Measurements from ENCODE around the gene C1R.
A peak's percentile ranks its signal among the peaks of the same experiment; 100 is the strongest.
"Not testable (repeated sequence)": the region's sequence is repeated elsewhere in the genome, so short reads cannot be mapped to it uniquely, and the experiment has no call there.

C1R gene

GRCh38 chr12:7120166-7120565 lies 27.9 kb upstream of the C1R start:
- no peak for DNase-seq (ENCODE audit: low read depth, low spot score)

GRCh38 chr12:7118881-7119280 lies 26.6 kb upstream of the C1R start:
- DNase-seq (ENCODE audit: low read depth, low spot score): no peak

GRCh38 chr12:7117670-7118069 lies 25.4 kb upstream of the C1R start:
- DNase-seq (ENCODE audit: low read depth, low spot score): no peak

DNA sequence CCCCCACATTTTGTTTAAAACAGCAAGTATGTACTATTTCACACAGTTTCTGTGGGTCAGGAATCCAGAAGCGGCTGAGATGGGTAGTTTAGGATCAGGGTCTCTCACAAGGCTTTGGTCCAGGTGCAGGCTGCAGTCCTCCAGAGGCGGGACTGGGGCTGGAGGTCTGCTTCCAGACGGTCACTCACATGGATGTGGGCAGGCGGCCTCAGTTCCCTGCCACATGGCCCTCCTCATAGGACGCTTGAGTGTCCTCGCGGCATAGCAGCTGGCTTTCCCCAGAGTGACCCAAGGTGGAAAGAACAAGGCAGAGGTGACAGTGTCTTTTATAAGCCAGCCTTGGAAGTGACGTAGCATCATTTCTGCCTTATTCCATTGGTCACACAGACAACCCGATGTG lies 24.7 kb upstream of the C1R start:
- DNase-seq (ENCODE audit: low read depth, low spot score): no peak

DNA sequence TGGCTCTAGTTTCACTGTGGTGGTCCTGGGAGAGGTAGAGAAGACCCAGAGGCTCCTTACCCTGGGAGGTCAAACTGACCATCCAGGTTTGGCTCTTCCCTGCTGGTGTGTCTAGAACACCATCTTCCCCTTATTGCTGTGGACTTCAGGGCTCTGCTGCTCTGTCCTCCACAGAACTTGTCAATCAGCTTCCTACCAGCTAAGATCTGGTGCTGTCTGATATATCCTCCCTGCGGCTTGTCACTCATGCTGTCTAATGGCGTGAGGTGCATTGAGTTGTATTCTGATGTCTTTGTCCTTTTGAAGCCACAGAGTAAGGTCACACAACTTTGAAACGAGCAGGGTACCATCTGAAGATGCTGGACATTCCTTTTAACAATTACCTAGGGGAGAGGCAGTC lies 24.0 kb upstream of the C1R start:
- no peak for DNase-seq (ENCODE audit: low read depth, low spot score)

- DNase-seq (ENCODE audit: low read depth, low spot score): no peak
These were observed 22.6 kb upstream of the C1R start for GRCh38 chr12:7114851-7115250.

DNA sequence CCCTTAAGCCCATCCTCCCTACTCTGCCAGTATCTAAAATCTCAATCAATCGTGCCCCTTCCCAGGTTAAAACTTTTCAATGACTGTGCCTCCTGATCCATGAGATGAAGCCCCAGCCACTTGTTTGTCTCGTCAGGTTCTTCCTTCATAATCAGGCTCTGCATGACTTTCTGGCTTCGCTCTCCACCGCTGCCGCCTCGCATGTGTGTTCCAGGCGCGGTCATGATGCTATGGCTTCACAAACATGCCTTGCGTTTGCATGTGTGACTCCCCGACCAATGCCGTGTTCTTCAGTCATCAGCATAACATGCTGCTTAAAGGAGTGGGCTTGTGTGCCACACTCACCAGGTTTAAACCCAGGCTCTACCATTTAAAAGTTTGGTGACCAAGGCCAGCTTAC lies 21.8 kb upstream of the C1R start:
- no peak for DNase-seq (ENCODE audit: low read depth, low spot score)

DNA sequence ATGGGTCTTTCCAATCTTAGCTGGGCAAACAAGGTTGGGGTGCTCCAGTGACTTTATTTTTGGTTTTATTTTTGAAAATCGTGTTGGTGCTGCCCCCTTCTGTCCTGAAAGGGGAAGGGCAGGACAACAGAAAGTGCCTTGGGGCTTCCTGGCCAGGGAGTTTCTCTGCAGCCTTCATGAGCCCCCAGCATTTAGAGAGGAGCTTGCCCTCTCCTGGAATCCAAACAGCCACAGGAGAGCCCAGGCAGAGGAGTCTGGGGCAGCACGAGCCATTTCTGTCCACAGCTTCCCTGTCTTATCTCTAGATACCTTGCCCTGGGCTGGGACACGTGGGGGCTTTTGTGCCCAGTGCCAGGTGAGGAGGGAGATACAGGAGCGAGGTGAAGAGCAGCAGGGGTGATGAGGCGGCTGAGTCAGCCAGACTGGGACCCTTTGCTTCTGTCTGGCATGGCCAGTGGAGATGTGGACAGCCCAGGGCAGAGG lies 21.2 kb upstream of the C1R start:
- no peak for DNase-seq (ENCODE audit: low read depth, low spot score)

- no peak for DNase-seq (ENCODE audit: low read depth, low spot score)
These were observed 19.8 kb upstream of the C1R start for GRCh38 chr12:7112041-7112440.

DNA sequence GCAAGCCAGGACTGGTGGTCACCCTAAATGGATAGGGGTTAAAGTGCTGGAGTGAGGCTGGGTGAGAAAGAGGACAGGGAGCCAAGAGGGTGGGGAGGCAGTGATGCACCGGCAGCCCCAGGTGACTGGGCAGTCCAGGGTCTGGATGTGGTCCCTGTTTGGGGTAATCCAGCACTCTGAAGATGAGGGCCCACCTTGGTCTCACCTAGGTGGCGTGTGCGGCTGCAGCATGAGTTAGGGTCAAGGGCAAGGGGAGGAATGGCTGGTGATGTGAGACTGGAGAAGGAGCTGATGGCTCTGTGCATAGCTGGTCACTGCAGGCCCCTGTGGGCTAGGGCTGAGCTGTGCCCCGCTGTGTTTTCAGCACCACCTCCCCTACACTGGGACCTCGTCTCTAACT lies 18.4 kb upstream of the C1R start:
- DNase-seq (ENCODE audit: low read depth, low spot score): no peak

DNA sequence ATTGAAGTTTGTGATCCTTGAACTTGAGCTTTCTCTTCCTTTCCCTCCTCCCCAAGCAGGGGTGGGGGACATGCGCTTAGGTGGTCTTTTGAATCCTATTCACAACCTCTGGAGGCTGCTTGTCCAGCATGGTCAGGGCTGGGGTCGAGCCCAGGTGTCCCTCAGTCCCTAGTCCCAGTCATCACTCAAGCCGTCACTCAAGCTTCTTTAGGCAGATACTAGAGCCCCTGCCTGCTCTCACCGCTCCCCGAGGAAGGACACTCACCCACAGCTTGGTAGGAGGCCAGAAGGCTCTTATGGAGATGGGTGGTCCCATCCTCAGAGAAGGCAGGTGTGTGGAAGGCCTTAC lies 17.3 kb upstream of the C1R start:
- DNase-seq (ENCODE audit: low read depth, low spot score): no peak

DNA sequence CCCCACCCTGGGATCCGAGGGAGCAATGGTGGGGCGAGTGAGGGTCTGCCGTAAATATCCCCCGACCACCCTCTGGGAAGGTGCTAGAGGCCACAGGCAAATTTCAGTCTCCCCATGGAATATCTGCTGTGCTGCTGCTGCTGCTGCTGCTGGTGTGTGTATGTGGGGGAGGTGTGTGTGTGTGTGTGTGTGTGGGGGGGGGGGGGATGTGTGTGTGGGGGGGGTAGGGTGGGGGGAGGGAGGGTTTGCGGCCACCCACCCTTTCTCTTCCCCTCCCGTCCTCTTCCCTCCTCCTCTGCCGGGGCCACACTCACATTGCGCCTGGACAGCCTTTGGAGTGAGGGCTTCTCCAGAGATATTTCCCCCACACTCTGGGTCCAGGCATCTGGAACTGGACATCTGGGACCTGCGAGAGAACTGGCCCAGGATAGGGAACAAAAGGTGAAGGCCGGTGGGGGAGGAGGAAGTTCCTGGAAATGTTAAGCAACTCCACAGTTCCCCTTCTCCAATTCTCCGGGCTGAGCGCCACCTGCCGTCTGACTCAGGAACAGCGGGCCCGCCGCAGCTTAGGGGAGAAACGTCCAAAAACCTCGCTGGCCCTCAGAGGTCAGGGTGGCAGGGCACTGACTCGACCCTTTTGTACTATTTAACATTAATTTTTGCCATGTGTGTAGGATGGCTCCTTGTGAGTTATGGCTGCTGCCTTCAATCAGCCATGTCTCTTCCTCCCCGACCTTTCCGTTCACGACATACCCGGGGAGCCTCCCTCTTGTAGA lies 16.7 kb upstream of the C1R start, which contains the start of gene C1RL:
TSS of gene C1RL (minus strand) at position 419 of the 776 bp plus-strand sequence. CDS start at position 385, 34 bp downstream.
- peak; percentile 65 for DNase-seq (ENCODE audit: low read depth, low spot score)

DNA sequence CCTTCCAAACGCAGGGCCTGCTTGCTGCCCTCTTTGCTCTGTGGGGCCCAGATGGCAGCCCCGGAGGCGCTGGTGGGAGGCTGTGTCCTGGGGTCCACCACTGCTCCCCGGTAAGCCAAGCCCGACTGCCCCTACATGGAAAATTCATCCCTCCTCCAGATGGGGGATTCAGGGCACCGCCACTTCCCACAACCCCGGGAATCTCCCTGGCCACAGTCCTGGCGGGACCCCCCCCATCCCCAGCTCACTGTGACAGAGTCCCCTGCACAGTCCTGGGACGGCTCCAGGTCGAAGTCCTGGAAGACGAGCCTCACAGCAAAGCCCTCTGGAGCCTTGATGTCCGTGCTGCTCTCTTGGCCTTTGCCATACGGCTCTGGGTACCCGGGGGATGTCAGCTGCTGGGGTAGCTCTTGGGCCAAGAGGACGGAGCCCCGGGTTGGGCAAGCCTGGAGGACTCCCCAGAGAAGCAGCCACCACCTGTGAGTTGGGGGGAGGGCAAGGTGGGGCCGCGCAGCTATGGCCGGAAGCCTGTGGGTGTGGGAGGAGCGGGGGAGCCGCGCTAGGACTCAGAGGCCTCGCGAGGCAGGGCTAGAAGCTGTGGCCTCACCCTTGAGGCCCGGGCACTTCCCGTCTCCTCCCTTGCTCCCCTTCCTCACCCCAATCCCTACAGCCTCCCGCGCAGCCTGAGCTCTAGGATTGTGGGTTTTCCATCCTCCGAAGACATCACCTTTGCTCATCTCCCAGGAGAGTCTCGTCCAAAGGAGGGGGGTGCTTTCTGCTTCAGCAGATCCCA lies 16.0 kb upstream of the C1R start:
- DNase-seq (ENCODE audit: low read depth, low spot score): peak; percentile 26

- DNase-seq (ENCODE audit: low read depth, low spot score): no peak
These were observed 15.4 kb upstream of the C1R start for GRCh38 chr12:7107636-7108002.

DNA sequence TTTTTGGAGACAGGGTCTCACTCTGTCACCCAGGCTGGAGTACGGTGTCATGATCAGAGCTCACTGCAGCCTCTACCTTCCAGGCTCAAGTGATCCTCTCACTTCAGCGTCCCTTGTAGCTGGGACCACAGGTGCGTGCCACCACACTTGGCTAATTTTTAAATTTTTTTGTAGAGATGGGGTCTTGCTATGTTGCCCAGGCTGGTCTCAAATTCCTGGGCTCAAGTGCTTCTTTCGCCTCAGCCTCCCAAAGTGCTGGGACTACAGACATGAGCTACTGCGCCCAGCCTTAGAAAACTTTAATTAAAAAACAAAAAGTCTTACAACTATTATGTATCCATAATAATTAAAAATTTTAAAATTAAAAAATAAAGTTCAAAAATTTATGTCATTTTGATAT lies 14.9 kb upstream of the C1R start:
- not testable (repeated sequence) for DNase-seq (ENCODE audit: low read depth, low spot score)

GRCh38 chr12:7106082-7106481 lies 13.8 kb upstream of the C1R start:
- DNase-seq (ENCODE audit: low read depth, low spot score): no peak

- no peak for DNase-seq (ENCODE audit: low read depth, low spot score)
These were observed 11.8 kb upstream of the C1R start for GRCh38 chr12:7103837-7104584.

- no peak for DNase-seq (ENCODE audit: low read depth, low spot score)
These were observed 10.3 kb upstream of the C1R start for GRCh38 chr12:7102582-7102981.

DNA sequence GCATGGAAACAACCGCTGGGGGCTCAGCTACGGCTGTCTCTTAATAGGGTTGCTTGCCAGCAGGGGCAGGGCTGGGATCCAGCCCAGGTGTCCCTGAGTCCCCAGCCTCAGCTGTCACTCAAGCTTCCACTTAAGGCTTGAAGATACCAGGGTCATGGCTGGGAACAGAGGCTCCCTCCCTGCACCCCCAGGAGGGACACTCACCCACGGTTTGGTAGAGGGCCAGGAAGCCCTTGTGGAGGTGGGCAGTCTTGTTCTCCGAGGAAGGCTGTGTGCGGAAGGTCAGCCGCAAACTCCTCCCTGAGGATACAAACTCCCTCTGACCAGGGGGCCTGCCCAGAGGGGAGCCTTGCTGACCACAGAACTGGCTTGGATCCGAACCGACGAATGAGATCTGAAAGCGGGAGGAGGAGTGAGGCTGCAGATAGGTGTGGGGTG lies 9.5 kb upstream of the C1R start:
- DNase-seq (ENCODE audit: low read depth, low spot score): no peak

DNA sequence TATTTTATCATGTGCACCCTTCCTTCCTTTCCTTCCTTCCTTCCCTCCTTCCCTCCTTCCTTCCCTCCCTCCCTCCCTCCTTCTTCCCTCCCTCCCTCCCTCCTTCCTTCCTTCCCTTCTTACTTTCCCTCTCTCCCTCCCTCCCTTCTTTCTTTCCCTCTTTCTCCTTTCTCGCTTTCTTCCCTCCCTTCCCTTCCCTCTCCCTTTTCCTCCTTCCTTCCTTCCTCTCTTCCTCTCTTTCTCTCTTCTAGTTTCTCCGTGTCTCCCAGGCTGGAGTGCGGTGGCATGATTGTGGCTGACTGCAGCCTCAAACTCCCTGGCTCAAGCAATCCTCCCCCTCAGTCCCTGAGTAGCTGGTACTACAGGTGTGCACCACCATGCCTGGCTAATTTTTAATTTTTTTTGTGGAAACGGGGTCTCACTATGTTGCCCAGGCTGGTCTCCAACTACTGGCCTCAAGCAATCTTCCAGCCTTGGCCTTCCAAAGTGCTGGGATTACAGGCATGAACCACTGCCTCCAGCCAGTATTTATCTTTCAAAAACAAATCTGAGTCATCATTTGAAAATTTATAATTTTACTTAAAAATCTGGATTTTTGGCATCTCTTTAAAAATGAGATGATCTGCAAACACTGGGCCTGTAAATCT lies 8.9 kb upstream of the C1R start:
- no peak for DNase-seq (ENCODE audit: low read depth, low spot score)

DNA sequence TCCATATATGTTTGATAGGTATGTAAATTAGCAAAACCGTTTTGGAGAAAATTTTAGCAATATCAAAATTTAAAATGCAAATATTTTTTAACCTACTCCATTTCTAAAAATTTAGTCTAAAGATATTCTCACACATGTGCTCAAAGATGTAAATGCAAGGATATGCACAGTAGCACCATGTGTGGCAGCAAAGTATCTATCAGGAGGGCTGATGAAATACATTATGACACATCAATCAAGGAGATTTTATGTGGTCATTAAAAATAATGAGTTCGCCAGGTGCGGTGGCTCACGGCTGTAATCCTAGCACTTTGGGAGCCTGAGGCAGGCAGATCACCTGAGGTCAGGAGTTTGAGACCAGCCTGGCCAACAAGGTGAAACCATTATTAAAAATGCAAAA lies 8.0 kb upstream of the C1R start:
- no peak for DNase-seq (ENCODE audit: low read depth, low spot score)

Measured in activated naive CD8-positive, alpha-beta T cell treated with anti-CD3 and anti-CD28 coated beads, Interleukin-2, amount 50 U/mL, for 16 hours (primary cell).